Motor neuron (in vitro differentiated cells): ENCODE results near the gene SLC26A8. TPM values are rescaled to one million over a fixed set of nuclear protein-coding genes. Genes with fewer than 3 reads are reported as not detected.

ENCODE experiments used
- ATAC-seq, 8 experiments: fragments of 200-7000 bp; cut with Tn5 transposase; replicated peaks in 6 of 8; 2 replicates each; pipeline ENCODE4 v1.8.0; 2021; ENCODE audit warnings: mild to moderate bottlenecking in 8 of 8, moderate library complexity in 8 of 8
- H3K27ac ChIP-seq, 2 donors: fragments of 250-450 bp; sonication (Bioruptor Pico); 2 replicates each; pipeline ENCODE4 v1.9.0; 2021; ENCODE audit warnings: antibody characterized with exemption in 2 of 2, mild to moderate bottlenecking in 2 of 2, moderate library complexity in 1 of 2
- H3K4me1 ChIP-seq, 2 donors: fragments of 250-450 bp; sonication (Bioruptor Pico); replicated peaks in 1 of 2; 2 replicates each; pipeline ENCODE4 v1.6.1; 2021; ENCODE audit warnings: antibody characterized with exemption in 2 of 2, mild to moderate bottlenecking in 2 of 2, moderate library complexity in 1 of 2
- H3K4me3 ChIP-seq, 5 donors: fragments of 250-450 bp; sonication (Bioruptor Pico); 2 replicates each; pipeline ENCODE4 v1.9.0; 2021; ENCODE audit warnings: antibody characterized with exemption in 5 of 5, mild to moderate bottlenecking in 5 of 5, moderate library complexity in 4 of 5
- WGBS, 10 experiments: fragments of 450-650 bp; shearing (Covaris generic); methylation state at CpG; one replicate each; pipeline ENCODE4 v1.0.0; 2022; 5-methylcytosine and 5-hydroxymethylcytosine counted together
- in situ Hi-C, 9 experiments: fragments of 400-800 bp; cut with MboI; loops; one replicate each; pipeline ENCODE4 v1.15.0; 2021; ENCODE audit warnings: low sequenced_read_pairs in 9 of 9, low pct_unique_long_range_greater_than_20kb in 2 of 9; ENCODE audit not compliant: unreplicated experiment in 9 of 9
- total RNA-seq, 8 experiments: library from RNA; unstranded; fragments of 300-600 nt; gene quantifications; 2 replicates each; pipeline versions ENCODE4 v1.2.3 to v1.2.4, GENCODE V29; 2022

The SLC26A8 gene
- total RNA-seq, 8 experiments from 2014 or later, result 0.05 to 0.61 (median 0.22) TPM; not detected in 1

DNA sequence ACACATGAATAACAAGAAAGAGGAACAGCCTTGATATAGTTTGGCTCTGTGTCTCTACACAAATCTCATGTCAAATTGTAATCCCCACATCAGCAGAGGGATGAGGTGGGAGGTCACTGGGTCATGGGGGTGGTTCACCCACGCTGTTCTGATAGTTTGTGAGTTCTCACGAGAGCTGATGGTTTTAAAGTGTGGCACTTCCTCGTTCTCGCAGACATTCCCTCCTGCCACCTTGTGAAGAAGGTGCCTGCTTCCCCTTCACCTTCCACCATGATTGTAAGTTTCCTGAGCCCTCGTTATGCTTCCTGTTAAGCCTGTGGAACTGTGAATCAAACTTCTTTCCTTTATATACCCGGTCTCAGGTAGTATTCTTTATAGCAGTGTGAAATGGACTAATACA, 116.7 kb downstream of the SLC26A8 start:
- Histone ChIP-seq H3K4me3 (no peak overlapping the region), H3K27ac (no peak overlapping the region), H3K4me1 (no peaks in the 10 kb centered on the region)
- 89 to 100% (median 100%) methylated on average over 1 to 6 of the region's 6 CpGs; no CpG with 5 or more reads in 1 of the 10 experiments for WGBS, 10 experiments
- no peak for ATAC-seq
- in situ Hi-C loops, result no loop called here

DNA sequence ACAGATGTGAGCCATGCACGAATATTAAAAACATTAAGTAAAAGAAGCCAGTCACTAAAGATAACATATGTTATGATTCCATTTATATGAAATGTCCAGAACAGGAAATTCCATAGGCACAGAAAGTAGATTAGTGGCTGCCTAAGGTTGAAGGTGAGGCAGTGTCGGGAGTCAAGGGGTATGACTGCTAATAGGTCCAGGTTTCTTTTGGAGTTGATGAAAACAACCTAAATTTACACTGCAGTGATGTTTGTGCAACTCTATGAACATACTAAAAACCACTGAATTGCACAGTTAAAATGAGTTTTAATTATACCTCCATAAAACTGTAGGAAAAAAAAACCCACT, 118.0 kb downstream of the SLC26A8 start:
- H3K27ac ChIP-seq, result no peak overlapping the region
- H3K4me3 ChIP-seq, result no peak overlapping the region
- WGBS, 10 experiments, result 71 to 100% (median 93%) methylated on average over 1 to 2 of the region's 2 CpGs; no CpG with 5 or more reads in 2 of the 10 experiments
- no peaks in the 10 kb centered on the region for H3K4me1 ChIP-seq
- no peak for ATAC-seq
- in situ Hi-C loops, result no loop called here

DNA sequence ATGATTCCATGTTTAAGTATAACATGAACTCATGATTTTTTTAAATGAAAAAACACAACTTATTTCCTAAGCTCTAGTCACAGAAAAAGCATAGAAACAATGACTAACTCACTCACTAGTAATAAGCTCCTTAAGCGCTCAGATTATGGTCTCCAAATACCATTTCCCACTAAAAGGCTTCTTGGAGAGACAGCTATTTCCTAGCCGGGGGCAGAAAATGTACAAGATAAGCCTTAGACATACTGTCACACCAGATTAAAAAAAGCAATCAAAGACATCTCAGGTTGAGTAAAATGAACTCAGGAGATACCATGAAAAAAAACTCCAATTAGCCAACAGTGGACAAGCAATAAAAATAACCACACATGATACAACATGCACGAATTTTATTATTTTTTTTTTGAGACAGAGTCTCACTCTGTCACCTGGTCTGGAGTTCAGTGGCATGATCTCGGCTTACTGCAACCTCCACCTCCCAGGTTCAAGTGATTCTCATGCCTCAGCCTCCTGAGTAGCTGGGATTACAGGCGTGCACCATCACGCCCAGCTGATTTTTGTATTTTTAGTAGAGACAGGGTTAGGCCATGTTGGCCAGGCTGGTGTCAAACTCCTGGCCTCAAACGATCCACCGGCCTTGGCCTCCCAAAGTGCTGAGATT, 118.5 kb downstream of the SLC26A8 start:
- WGBS, 10 experiments, result 46 to 100% (median 90%) methylated on average over 1 to 7 of the region's 8 CpGs
- in situ Hi-C loops, result no loop called here
- no peak overlapping the region for H3K27ac ChIP-seq
- no peak overlapping the region for H3K4me3 ChIP-seq
- no peaks in the 10 kb centered on the region for H3K4me1 ChIP-seq
- no peak for ATAC-seq

DNA sequence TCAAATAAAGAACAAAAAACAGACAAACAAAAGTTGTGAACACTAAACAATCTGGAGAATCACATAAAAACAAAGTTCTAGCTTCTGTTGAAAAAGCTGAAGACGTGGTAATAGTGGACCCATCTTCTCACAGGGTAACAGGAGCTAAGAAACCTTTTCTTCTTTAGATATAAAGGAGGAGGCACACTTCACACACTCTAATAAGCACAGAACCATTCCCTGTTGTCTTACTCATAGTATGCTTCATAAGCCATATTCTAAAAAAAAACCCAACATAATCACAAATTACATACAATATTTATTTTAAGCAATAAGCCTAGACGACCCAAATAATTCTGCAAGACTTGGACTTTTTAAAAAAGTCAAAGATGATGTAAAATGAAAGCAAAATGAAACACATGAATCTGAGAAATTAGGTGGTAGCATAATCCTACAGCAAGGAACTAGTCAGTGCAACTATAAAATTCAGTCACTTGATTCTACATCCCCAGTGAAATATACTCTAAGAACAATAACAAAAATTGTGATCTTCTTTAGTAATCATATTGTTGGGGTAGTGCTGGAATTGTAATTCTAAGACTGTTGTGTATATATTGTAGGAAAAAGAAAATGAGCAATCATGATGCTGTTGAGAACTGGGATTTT, 119.2 kb downstream of the SLC26A8 start:
- Histone ChIP-seq H3K4me3 (no peak overlapping the region), H3K27ac (no peak overlapping the region), H3K4me1 (no peaks in the 10 kb centered on the region)
- whole genome bisulfite sequencing, 10 experiments, result 50 to 100% (median 76%) methylated on average over 1 to 2 of the region's 2 CpGs; no CpG with 5 or more reads in 4 of the 10 experiments
- in situ Hi-C loops, result no loop called here
- no peak for ATAC-seq

DNA sequence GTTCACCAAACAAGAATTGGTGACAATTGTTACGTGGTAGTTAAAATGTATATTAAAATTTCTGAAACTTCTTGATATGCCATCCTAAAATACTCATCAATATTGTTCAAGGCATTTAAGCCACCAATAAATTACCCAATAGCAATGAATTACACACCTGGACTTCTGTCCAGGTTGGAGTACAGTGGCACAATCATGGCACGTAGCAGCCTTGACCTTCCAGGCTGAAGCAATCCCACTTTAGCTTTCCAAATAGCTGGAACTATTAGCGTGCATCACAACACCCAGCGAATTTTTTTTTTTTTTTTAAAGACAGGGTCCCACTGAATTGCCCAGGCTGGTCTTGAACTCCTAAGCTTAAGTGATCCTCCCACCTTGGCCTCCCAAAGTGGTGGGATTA, 120.8 kb downstream of the SLC26A8 start:
- no peak overlapping the region for H3K27ac ChIP-seq
- in situ Hi-C loops, result no loop called here
- 80 to 100% (median 96%) methylated on average over 1 to 4 of the region's 4 CpGs; no CpG with 5 or more reads in 1 of the 10 experiments for WGBS, 10 experiments
- no peak for ATAC-seq
- H3K4me3 ChIP-seq, result no peak overlapping the region
- H3K4me1 ChIP-seq, result no peaks in the 10 kb centered on the region

DNA sequence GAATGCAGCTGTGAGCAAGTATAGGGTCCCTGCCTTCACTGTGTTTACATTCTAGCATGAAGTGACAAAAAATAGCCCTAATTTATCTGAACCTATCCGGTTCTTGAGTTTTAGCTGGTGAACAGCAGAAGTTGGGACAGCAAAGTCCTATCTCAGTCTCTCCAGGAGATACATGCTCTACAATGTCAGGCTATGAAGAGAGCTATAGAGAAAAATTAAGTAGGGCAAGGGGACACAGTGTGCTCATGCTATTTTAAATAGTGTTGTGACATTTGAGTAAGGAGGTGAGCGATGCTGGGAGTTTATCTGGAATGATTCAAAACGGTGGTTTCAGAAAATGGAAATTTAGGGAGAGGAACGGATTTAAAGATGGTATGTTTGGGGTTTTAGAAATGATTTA, 124.0 kb downstream of the SLC26A8 start:
- in situ Hi-C loops, result no loop called here
- WGBS, 10 experiments, result 83 to 100% (median 92%) methylated on average over 1 to 4 of the region's 4 CpGs
- Histone ChIP-seq H3K27ac (no peak overlapping the region), H3K4me1 (no peaks in the 10 kb centered on the region), H3K4me3 (no peak overlapping the region)
- ATAC-seq, result no peak

DNA sequence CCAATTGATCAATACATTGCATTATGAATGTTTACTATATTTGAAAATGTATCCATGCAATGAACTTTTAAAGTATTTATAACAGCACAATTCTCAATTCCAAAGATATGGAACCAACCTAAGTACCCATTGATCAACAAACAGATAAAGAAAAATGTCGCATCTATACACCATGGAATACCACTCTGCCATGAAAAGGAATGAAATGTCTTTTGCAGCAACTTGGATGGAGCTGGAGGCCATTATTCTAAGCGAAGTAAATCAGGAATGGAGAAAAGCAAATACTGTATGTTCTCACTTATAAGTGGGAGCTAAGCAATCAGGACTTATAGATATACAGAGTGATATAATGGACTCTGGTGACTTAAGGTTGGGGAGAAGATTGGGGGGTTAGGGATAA, 126.4 kb downstream of the SLC26A8 start:
- Histone ChIP-seq H3K27ac (no peak overlapping the region), H3K4me1 (no peaks in the 10 kb centered on the region), H3K4me3 (no peak overlapping the region)
- 92 to 100% (median 100%) methylated on average over 1 to 2 of the region's 2 CpGs; no CpG with 5 or more reads in 1 of the 10 experiments for WGBS, 10 experiments
- in situ Hi-C loops, result no loop called here
- no peak for ATAC-seq

DNA sequence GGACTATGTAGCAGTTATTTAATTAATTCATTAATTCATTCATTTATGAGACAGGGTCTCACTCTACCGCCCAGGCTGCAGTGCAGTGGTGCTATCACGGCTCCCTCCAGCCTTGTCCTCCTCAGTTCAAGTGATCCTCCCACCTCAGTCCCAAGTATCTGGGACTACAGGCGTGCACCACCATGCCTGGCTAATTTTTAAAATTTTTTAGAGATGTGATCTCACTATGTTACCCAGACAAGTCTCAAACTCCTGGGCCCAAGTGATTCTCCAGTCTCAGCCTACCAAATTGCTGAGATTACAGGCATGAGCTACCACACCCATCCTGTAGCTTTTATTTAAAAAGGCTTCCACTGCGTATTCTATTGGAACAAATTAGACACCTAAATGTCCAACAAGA, 127.0 kb downstream of the SLC26A8 start:
- in situ Hi-C loops, result no loop called here
- Histone ChIP-seq H3K4me1 (no peaks in the 10 kb centered on the region), H3K27ac (no peak overlapping the region), H3K4me3 (no peak overlapping the region)
- ATAC-seq, result no peak
- WGBS, 10 experiments, result 90 to 100% (median 100%) methylated on average over 1 to 3 of the region's 4 CpGs; no CpG with 5 or more reads in 2 of the 10 experiments

DNA sequence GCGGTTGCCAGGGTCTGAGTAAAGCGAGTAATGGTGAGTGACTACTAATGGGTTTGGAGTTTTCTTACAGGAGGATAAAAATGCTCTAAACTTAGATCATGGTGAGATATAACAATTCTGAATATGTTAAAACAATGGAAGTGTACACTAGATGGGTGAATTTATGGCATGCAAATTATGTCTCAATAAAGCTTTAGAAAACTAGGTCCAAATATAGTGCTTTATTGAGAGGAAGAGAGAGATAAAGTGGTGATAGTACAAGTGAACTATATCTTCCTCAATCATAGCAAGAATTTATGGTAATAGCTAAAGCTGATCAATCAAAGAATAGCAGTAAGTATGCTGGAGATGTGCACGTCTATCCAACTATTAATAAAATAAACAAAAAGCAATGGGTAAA, 127.4 kb downstream of the SLC26A8 start:
- in situ Hi-C loops, result no loop called here
- Histone ChIP-seq H3K27ac (no peak overlapping the region), H3K4me1 (no peaks in the 10 kb centered on the region), H3K4me3 (no peak overlapping the region)
- WGBS, 10 experiments, result 80 to 100% (median 100%) methylated on average over 1 to 3 of the region's 3 CpGs; no CpG with 5 or more reads in 2 of the 10 experiments
- peak in 1 of 8 experiments; percentile 30 for ATAC-seq

DNA sequence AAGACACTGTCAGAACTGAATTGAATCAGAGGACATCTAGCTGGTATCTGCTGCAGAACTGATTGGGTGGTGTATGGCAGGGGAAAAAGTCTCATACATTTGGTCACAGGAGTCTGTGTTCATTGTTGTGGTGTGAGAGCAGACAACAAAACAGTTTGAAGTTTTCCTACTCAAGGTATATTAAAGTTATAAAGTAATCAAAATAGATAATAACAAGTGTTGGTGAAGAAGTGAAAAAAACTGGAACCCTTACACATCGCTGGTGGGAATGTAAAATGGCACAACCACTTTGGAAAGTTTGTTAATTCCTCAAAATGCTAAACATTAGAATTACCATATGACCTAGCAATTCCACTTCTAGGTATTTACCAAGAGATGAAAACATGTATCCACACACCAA, 128.2 kb downstream of the SLC26A8 start:
- 64 to 100% (median 100%) methylated on average over 1 of the region's 1 CpG; no CpG with 5 or more reads in 5 of the 10 experiments for WGBS, 10 experiments

DNA sequence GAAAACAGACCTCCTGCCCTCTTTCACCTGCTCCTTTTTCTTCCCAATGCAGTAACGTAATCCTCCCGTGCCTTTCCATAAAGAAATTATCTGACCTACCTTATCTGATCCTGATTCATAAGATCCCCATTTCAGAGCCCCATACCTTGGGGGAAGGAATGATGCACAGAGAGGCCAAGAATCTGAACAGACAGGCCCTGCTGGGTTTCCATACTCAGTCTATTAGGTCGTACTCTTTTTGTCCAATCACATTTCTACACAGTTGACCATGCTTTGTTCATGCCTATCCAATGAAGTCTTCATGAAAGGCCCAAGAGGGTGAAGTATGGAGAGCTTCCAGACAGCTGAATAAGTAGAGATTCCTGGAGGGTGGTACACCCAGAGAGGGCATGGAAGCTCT, 128.9 kb downstream of the SLC26A8 start:
- Histone ChIP-seq H3K27ac (no peak overlapping the region), H3K4me1 (no peaks in the 10 kb centered on the region), H3K4me3 (no peak overlapping the region)
- 20 to 100% (median 90%) methylated on average over 1 to 3 of the region's 3 CpGs; no CpG with 5 or more reads in 3 of the 10 experiments for WGBS, 10 experiments
- in situ Hi-C loops, result no loop called here
- ATAC-seq, result no peak

More for the DNA sequence above, 128.2 kb downstream of the SLC26A8 start:
- ATAC-seq, result no peak
- in situ Hi-C loops, result no loop called here
- H3K4me1 ChIP-seq, result no peaks in the 10 kb centered on the region
- H3K4me3 ChIP-seq, result no peak overlapping the region
- no peak overlapping the region for H3K27ac ChIP-seq

DNA sequence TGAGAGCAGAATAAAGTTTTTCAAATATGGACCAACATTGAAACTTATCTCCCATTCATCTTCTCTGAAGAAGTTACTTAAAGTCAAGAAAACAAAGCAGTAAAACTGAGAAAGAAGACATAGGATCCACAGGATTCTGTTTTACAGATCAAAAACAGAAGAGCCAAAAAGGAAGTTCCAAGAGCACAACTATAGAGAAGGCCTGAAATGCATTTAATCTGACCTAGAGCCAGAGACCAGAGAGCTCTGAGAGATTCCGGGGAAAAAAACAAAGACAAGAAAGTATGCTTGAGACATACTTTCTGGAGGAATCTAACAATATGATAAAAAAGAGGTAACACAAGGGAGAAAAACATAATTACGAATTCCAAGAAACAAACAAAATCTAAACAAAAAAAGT, 129.7 kb downstream of the SLC26A8 start:
- H3K4me3 ChIP-seq, result no peak overlapping the region
- H3K4me1 ChIP-seq, result no peaks in the 10 kb centered on the region
- in situ Hi-C loops, result no loop called here
- H3K27ac ChIP-seq, result no peak overlapping the region
- ATAC-seq, result no peak
- 50 to 86% (median 76%) methylated on average over 1 to 2 of the region's 2 CpGs for WGBS, 10 experiments
